ENCODE data around the gene SLC8A1. TPM values are rescaled to one million over a fixed set of nuclear protein-coding genes. Genes with fewer than 3 reads are reported as not detected.

The SLC8A1 gene
- total and polyA plus RNA-seq, 2 of the 13 experiments (the other 11 are each of a cell fraction or from before 2014, with no cell fraction given): not detected

- peaks cover 10% of the 10 kb centered on the region; the same call in 1 of the 2 replicates for H3K9me3 ChIP-seq (ENCODE audit: low read length)
- H3K4me1 ChIP-seq (ENCODE audit: insufficient read depth, low read length): no peaks in the 10 kb centered on the region
- in situ Hi-C loops (cut with HindIII; ENCODE audit: extremely low pct_ligation_motif_present, low pct_unique_long_range_greater_than_20kb) (no loop called here), intact Hi-C loops (cut with micrococcal nuclease; ENCODE audit: unreplicated experiment) (no loop called here)
- no TSS peak for BruUV-seq (replicated peaks)
- H3K27me3 ChIP-seq (ENCODE audit: control insufficient read depth in 1 of 2, insufficient read depth in 2 of 2, low read length in 2 of 2): no peaks in the 10 kb centered on the region; a peak in 1 of 5 replicates
- H3K9ac ChIP-seq (ENCODE audit: insufficient read depth, low read depth, low read length): no peak overlapping the region
- no peak overlapping the region for H2AFZ ChIP-seq (ENCODE audit: low read length)
- no peak overlapping the region for H3K27ac ChIP-seq (ENCODE audit: extremely low read length, insufficient read depth, low read length)
- H3K4me2 ChIP-seq (ENCODE audit: low read depth, low read length): no peak overlapping the region
- H3K4me3 ChIP-seq (replicated peaks in 1 of 3; ENCODE audit: insufficient read depth in 1 of 3, low read depth in 2 of 3, low read length in 3 of 3): no peak overlapping the region
- no peak for ATAC-seq
- no peak for FAIRE-seq
- WGBS (ENCODE audit: low lambda C conversion rate): 4% methylated on average over 1 of the region's 1 CpG
- CTCF ChIA-PET (ENCODE audit: low intra/inter-chr PET ratio, low total read pairs): no interaction called here
- POLR2A ChIA-PET: no interaction called here
- H3K36me3 ChIP-seq (replicated peaks in 1 of 2; ENCODE audit: control insufficient read depth in 1 of 2, insufficient read depth in 2 of 2, low read length in 2 of 2): no peaks in the 10 kb centered on the region
- H3K79me2 ChIP-seq (ENCODE audit: insufficient read depth, low read length): no peaks in the 10 kb centered on the region
- no peak for DNase-seq (ENCODE audit: low spot score)
- no peaks in the 10 kb centered on the region for H4K20me1 ChIP-seq (ENCODE audit: insufficient read depth, low read length)
- TF ChIP-seq SNAPC4 (CRISPR knock-in tag; IDR thresholded peaks at IDR 0.05) (no peak), MNT (IDR thresholded peaks at IDR 0.05) (no peak), ZNF124 (CRISPR knock-in tag; IDR thresholded peaks at IDR 0.05) (no peak), SMAD1 (CRISPR knock-in tag; IDR thresholded peaks at IDR 0.05; ENCODE audit: borderline replicate concordance, low read depth) (no peak), TEAD2 (CRISPR knock-in tag; IDR thresholded peaks at IDR 0.05) (no peak), POGZ (CRISPR knock-in tag; IDR thresholded peaks at IDR 0.05) (no peak), ZNF318 (CRISPR knock-in tag; IDR thresholded peaks at IDR 0.05) (no peak), TARDBP (CRISPR knock-in tag; IDR thresholded peaks at IDR 0.05) (no peak), XBP1 (CRISPR knock-in tag; IDR thresholded peaks at IDR 0.05) (no peak), CHCHD3 (CRISPR knock-in tag; IDR thresholded peaks at IDR 0.05) (no peak)
These were observed 71.8 kb downstream of the SLC8A1 start for GRCh38 chr2:40380041-40380440.
